Measurements from ENCODE around the gene MPRIP. TPM values are rescaled to one million over a fixed set of nuclear protein-coding genes. Genes with fewer than 3 reads are reported as not detected.

MPRIP gene
- total RNA-seq, 1 experiment from 2014 or later, result 132 TPM

DNA sequence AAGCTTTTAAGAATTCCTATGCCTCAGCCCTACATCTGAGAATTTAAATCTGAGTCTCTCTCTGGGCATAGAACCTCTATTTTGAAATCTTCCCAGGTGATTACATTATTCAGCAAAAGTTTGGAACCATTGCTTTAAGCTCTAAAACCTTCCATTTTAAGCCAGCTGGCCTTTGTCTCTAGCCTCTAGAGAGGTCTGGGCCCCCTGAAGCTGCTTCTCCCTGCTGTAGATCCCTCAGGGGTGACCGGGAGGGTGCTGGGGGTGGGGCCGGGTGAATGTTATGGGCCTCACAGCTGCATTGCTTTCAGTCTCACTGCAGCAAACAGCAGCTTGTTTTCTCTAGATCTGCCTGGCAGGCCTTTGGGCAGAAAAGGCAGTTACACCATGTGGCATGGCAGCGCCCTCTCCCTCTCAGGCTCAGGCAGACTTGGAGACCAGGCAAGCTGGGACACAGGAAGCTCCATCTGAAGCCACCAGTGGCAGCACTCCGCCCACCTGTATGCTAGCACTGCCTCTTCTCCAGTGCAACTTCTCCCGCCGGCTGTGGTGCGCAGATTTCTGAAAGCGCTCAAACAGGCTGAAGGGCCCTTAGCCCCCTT, 66.3 kb downstream of the MPRIP start:
- Mint-ChIP-seq H3K36me3 (ENCODE audit: insufficient read depth in 1 of 3, low read depth in 3 of 3) (no peaks in the 10 kb centered on the region; a peak in 1 of 7 replicates), H3K27ac (peak overlapping the region in 1 of 3 experiments; percentile 86; a peak in 5 of 7 replicates), H3K9me3 (no peaks in the 10 kb centered on the region), H3K27me3 (ENCODE audit: low read depth) (no peaks in the 10 kb centered on the region), H3K4me1 (peaks cover 18 to 20% of the 10 kb centered on the region in 2 experiments), H3K4me3 (no peak overlapping the region)
- Histone ChIP-seq H2BK5ac (ENCODE audit: insufficient read length, low read length) (no peak overlapping the region), H3K23me2 (ENCODE audit: insufficient read length, low read depth, low read length, poor library complexity, severe bottlenecking) (no peaks in the 10 kb centered on the region), H2BK20ac (ENCODE audit: low read depth, low read length, poor library complexity, severe bottlenecking) (no peak overlapping the region), H2BK12ac (ENCODE audit: insufficient read length, low read depth, low read length) (no peak overlapping the region), H3K4ac (ENCODE audit: low read depth, low read length) (no peak overlapping the region), H4K5ac (ENCODE audit: insufficient read length, low read depth, low read length) (no peak overlapping the region), H3K4me2 (ENCODE audit: insufficient read depth, insufficient read length, low read length) (no peak overlapping the region), H3T11ph (ENCODE audit: low read length) (no peak overlapping the region), H4K20me1 (ENCODE audit: control insufficient read depth, insufficient read depth, insufficient read length) (no peaks in the 10 kb centered on the region), H3K56ac (ENCODE audit: insufficient read length, low read depth, low read length) (no peak overlapping the region), H3K27me3 (ENCODE audit: insufficient read depth, low read length) (no peaks in the 10 kb centered on the region), H2BK120ac (ENCODE audit: low read depth, low read length, poor library complexity, severe bottlenecking) (no peak overlapping the region), H3K9ac (ENCODE audit: extremely low read depth, insufficient read length, low read length) (no peak overlapping the region), H2BK15ac (ENCODE audit: low read depth, low read length) (no peak overlapping the region), H3K9me3 (ENCODE audit: control insufficient read depth, low read depth, low read length) (no peaks in the 10 kb centered on the region), H3K18ac (ENCODE audit: insufficient read length, low read depth, low read length) (no peak overlapping the region), H4K8ac (replicated peaks; ENCODE audit: insufficient read length, low read depth, low read length) (no peak overlapping the region), H3K14ac (ENCODE audit: insufficient read depth, low read length) (no peak overlapping the region), H3K4me1 (ENCODE audit: insufficient read depth, low read length) (no peaks in the 10 kb centered on the region), H2AK5ac (ENCODE audit: insufficient read length, low read length) (no peak overlapping the region), H4K91ac (ENCODE audit: insufficient read length, low read depth, low read length) (no peak overlapping the region), H3K79me2 (ENCODE audit: insufficient read depth, low read length) (no peaks in the 10 kb centered on the region), H3K23ac (ENCODE audit: insufficient read length, low read depth, low read length) (no peak overlapping the region), H3K79me1 (ENCODE audit: insufficient read depth, low read depth, low read length, poor library complexity, severe bottlenecking) (no peaks in the 10 kb centered on the region), H2AFZ (ENCODE audit: low read length) (no peak overlapping the region), H3K27ac (ENCODE audit: insufficient read length, low read depth, low read length) (no peak overlapping the region)
- WGBS (ENCODE audit: extremely low coverage, insufficient read length, low lambda C conversion rate), result no CpG with 5 or more reads among the region's 8 CpGs
- TF ChIP-seq, protein P1, sequence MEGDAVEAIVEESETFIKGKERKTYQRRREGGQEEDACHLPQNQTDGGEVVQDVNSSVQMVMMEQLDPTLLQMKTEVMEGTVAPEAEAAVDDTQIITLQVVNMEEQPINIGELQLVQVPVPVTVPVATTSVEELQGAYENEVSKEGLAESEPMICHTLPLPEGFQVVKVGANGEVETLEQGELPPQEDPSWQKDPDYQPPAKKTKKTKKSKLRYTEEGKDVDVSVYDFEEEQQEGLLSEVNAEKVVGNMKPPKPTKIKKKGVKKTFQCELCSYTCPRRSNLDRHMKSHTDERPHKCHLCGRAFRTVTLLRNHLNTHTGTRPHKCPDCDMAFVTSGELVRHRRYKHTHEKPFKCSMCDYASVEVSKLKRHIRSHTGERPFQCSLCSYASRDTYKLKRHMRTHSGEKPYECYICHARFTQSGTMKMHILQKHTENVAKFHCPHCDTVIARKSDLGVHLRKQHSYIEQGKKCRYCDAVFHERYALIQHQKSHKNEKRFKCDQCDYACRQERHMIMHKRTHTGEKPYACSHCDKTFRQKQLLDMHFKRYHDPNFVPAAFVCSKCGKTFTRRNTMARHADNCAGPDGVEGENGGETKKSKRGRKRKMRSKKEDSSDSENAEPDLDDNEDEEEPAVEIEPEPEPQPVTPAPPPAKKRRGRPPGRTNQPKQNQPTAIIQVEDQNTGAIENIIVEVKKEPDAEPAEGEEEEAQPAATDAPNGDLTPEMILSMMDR (conservative IDR thresholded peaks at IDR 0.05), result no peak
- no peak for DNase-seq

All from H9 (cell line).